Astrocyte (in vitro differentiated cells and primary cell): ENCODE results near the gene CNTNAP2. TPM values are rescaled to one million over a fixed set of nuclear protein-coding genes. Genes with fewer than 3 reads are reported as not detected.

Source experiments
- DNase-seq: peaks from one replicate; pipeline ENCODE4 v3.0.0-alpha.2; 2010; ENCODE audit warnings: low read depth
- FAIRE-seq: peaks from 2 replicates; lab custom pipeline; 2011; peaks lifted over from hg19 to GRCh38; lab: Jason Lieb, UNC
- H2AFZ ChIP-seq: 2 replicates; pipeline ENCODE4 v1.6.0; 2012; ENCODE audit warnings: low read depth, low read length, inconsistent platforms
- H3K27ac ChIP-seq: 2 replicates; pipeline ENCODE4 v1.5.1; 2011; ENCODE audit warnings: low read depth, low read length, inconsistent platforms
- H3K27me3 ChIP-seq: 2 replicates; pipeline ENCODE4 v1.6.0; 2011; ENCODE audit warnings: low read length, inconsistent platforms; ENCODE audit not compliant: insufficient read depth
- H3K36me3 ChIP-seq: 2 replicates; pipeline ENCODE4 v1.5.1; 2011; ENCODE audit warnings: low read length, inconsistent platforms; ENCODE audit not compliant: insufficient read depth
- H3K4me1 ChIP-seq: 2 replicates; pipeline ENCODE4 v1.5.1; 2011; ENCODE audit warnings: low read length, inconsistent platforms; ENCODE audit not compliant: insufficient read depth
- H3K4me2 ChIP-seq: 2 replicates; pipeline ENCODE4 v1.6.0; 2012; ENCODE audit warnings: low read length, inconsistent platforms
- H3K4me3 ChIP-seq: 2 replicates; pipeline ENCODE4 v1.5.1; 2011; ENCODE audit warnings: low read depth, mild to moderate bottlenecking, low read length, inconsistent platforms; ENCODE audit not compliant: insufficient read depth
- H3K79me2 ChIP-seq: 2 replicates; pipeline ENCODE4 v1.6.0; 2012; ENCODE audit warnings: mild to moderate bottlenecking, low read length, inconsistent platforms; ENCODE audit not compliant: insufficient read depth
- H3K9ac ChIP-seq: 2 replicates; pipeline ENCODE4 v1.6.0; 2012; ENCODE audit warnings: mild to moderate bottlenecking, low read length, inconsistent platforms
- H3K9me3 ChIP-seq: 2 replicates; pipeline ENCODE4 v1.5.1; 2012; ENCODE audit warnings: low read depth, mild to moderate bottlenecking, low read length, inconsistent platforms; ENCODE audit not compliant: insufficient read depth
- H4K20me1 ChIP-seq: 2 replicates; pipeline ENCODE4 v1.6.0; 2012; ENCODE audit warnings: low read length, inconsistent platforms; ENCODE audit not compliant: insufficient read depth
- H3K27ac Mint-ChIP-seq: one replicate; pipeline ENCODE4 v1.8.0; 2021; ENCODE audit warnings: mild to moderate bottlenecking, mixed read lengths; ENCODE audit not compliant: unreplicated experiment
- H3K27me3 Mint-ChIP-seq: one replicate; pipeline ENCODE4 v1.8.0; 2021; ENCODE audit warnings: low read depth, mixed read lengths; ENCODE audit not compliant: unreplicated experiment
- H3K36me3 Mint-ChIP-seq: one replicate; pipeline ENCODE4 v1.8.0; 2021; ENCODE audit warnings: low read depth, mixed read lengths; ENCODE audit not compliant: unreplicated experiment
- H3K4me1 Mint-ChIP-seq: one replicate; pipeline ENCODE4 v1.8.0; 2021; ENCODE audit warnings: low read depth, mixed read lengths; ENCODE audit not compliant: unreplicated experiment
- H3K4me3 Mint-ChIP-seq: one replicate; pipeline ENCODE4 v1.8.0; 2021; ENCODE audit warnings: mild to moderate bottlenecking, moderate library complexity, mixed read lengths; ENCODE audit not compliant: unreplicated experiment
- H3K9me3 Mint-ChIP-seq: one replicate; pipeline ENCODE4 v1.8.0; 2021; ENCODE audit warnings: mild to moderate bottlenecking, mixed read lengths; ENCODE audit not compliant: unreplicated experiment
- EZH2 ChIP-seq: IDR thresholded peaks from 2 replicates; pipeline ENCODE4 v1.6.1; 2012; ENCODE audit warnings: mild to moderate bottlenecking, low read length, inconsistent platforms; ENCODE audit not compliant: insufficient read depth
- total RNA-seq: library from RNA; stranded (reverse); gene quantifications from 2 replicates; pipeline ENCODE4 v1.2.1, GENCODE V29; 2021
- TF ChIP-seq, protein P1 (sequence below): IDR thresholded peaks from 2 replicates; pipeline ENCODE4 v1.5.1; 2011; ENCODE audit warnings: low read depth, mild to moderate bottlenecking, inconsistent platforms, low read length, moderate library complexity; ENCODE audit not compliant: insufficient read depth

The CNTNAP2 gene
- total RNA-seq, 1 donor from 2014 or later: 20.0 TPM

DNA sequence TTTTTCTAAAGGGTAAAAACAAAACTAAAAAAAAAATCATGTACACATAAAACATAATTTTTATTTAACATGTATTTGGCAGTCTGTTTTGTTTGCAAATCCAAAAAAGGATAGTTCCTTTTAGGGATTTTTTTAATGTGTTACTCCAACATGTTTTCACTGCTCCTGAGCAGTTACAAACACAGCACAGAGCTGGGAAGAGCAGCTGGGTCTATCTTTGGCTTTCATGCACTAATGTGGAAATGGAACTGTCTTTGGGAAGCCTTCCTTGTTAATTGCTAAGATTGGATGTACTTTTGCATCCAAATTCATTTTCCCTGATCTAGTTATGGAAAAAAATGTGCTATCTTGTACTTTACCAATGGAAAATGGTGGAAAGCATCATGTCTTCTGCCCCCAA, 1035.1 kb downstream of the CNTNAP2 start:
- TF ChIP-seq, protein P1, sequence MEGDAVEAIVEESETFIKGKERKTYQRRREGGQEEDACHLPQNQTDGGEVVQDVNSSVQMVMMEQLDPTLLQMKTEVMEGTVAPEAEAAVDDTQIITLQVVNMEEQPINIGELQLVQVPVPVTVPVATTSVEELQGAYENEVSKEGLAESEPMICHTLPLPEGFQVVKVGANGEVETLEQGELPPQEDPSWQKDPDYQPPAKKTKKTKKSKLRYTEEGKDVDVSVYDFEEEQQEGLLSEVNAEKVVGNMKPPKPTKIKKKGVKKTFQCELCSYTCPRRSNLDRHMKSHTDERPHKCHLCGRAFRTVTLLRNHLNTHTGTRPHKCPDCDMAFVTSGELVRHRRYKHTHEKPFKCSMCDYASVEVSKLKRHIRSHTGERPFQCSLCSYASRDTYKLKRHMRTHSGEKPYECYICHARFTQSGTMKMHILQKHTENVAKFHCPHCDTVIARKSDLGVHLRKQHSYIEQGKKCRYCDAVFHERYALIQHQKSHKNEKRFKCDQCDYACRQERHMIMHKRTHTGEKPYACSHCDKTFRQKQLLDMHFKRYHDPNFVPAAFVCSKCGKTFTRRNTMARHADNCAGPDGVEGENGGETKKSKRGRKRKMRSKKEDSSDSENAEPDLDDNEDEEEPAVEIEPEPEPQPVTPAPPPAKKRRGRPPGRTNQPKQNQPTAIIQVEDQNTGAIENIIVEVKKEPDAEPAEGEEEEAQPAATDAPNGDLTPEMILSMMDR: no peak
- no peak for TF ChIP-seq EZH2
- FAIRE-seq: no peak

DNA sequence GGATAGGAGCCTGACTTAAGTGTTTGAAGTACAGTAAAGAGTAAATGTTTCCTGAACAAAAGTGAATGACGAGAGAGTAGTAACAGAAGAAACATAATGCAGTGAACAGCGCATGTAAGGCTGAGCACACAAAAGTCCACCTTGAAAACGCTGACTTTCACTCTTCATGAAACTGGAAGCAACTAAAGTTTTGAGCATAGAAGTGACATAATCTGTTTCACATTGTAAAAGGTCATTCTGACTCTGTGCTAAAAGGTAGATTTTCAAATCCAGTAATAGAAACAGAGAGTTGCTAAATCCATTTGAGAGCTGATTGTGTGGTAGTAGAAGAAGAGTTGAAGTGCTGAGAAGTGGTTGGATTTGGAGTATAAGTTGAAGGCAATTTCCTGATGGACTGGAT, 1037.0 kb downstream of the CNTNAP2 start:
- no peak for DNase-seq
- H3K9me3 ChIP-seq: no peaks in the 10 kb centered on the region
- Mint-ChIP-seq H3K36me3 (no peaks in the 10 kb centered on the region), H3K4me1 (no peaks in the 10 kb centered on the region), H3K4me3 (no peak overlapping the region), H3K9me3 (no peaks in the 10 kb centered on the region), H3K27ac (no peak overlapping the region), H3K27me3 (no peaks in the 10 kb centered on the region)
- FAIRE-seq: no peak
- H3K4me3 ChIP-seq: no peak overlapping the region
- H3K4me2 ChIP-seq: no peak overlapping the region
- no peaks in the 10 kb centered on the region for H4K20me1 ChIP-seq
- no peak overlapping the region for H3K27ac ChIP-seq
- H3K79me2 ChIP-seq: no peaks in the 10 kb centered on the region
- H3K36me3 ChIP-seq: no peaks in the 10 kb centered on the region
- no peak overlapping the region for H2AFZ ChIP-seq
- TF ChIP-seq, protein P1: no peak
- no peak for TF ChIP-seq EZH2
- H3K4me1 ChIP-seq: no peaks in the 10 kb centered on the region
- H3K9ac ChIP-seq: no peak overlapping the region
- H3K27me3 ChIP-seq: no peaks in the 10 kb centered on the region

More for the DNA sequence above, 1035.1 kb downstream of the CNTNAP2 start:
- no peaks in the 10 kb centered on the region for H3K79me2 ChIP-seq
- no peak for DNase-seq
- Mint-ChIP-seq H3K4me1 (no peaks in the 10 kb centered on the region), H3K4me3 (no peak overlapping the region), H3K27ac (no peak overlapping the region), H3K9me3 (no peaks in the 10 kb centered on the region), H3K27me3 (no peaks in the 10 kb centered on the region), H3K36me3 (no peaks in the 10 kb centered on the region)
- H3K36me3 ChIP-seq: no peaks in the 10 kb centered on the region
- no peaks in the 10 kb centered on the region for H4K20me1 ChIP-seq
- no peaks in the 10 kb centered on the region for H3K4me1 ChIP-seq
- H2AFZ ChIP-seq: no peak overlapping the region
- no peak overlapping the region for H3K4me3 ChIP-seq
- no peak overlapping the region for H3K4me2 ChIP-seq
- H3K27me3 ChIP-seq: no peaks in the 10 kb centered on the region
- no peak overlapping the region for H3K27ac ChIP-seq
- H3K9me3 ChIP-seq: no peaks in the 10 kb centered on the region
- no peak overlapping the region for H3K9ac ChIP-seq

DNA sequence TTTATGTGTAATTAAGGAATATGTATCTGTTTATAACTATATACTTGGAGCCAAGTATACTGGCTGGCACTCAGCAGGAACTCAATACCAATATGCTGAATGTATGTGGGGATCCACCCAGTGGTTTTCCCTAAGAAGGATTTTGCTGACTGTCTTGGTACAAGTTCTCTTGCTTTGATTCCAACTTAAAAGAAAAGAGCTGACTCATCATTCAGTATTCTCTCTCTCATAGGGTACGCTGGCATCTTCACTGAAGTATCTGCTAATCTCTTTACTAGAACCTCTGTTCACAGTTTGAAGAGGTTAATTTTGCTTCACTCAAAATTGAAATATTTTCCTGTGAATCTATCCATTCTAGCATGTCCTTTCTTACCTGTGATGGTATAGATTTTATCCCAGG, 1044.8 kb downstream of the CNTNAP2 start:
- Mint-ChIP-seq H3K27ac (no peak overlapping the region), H3K4me1 (no peaks in the 10 kb centered on the region), H3K9me3 (no peaks in the 10 kb centered on the region), H3K4me3 (no peak overlapping the region), H3K27me3 (no peaks in the 10 kb centered on the region), H3K36me3 (no peaks in the 10 kb centered on the region)
- H3K9me3 ChIP-seq: no peaks in the 10 kb centered on the region
- H2AFZ ChIP-seq: no peak overlapping the region
- H3K4me2 ChIP-seq: no peak overlapping the region
- DNase-seq (no peak), FAIRE-seq (no peak)
- no peak overlapping the region for H3K27ac ChIP-seq
- no peak overlapping the region for H3K4me3 ChIP-seq
- no peaks in the 10 kb centered on the region for H4K20me1 ChIP-seq
- H3K4me1 ChIP-seq: no peaks in the 10 kb centered on the region
- H3K27me3 ChIP-seq: no peaks in the 10 kb centered on the region
- no peaks in the 10 kb centered on the region for H3K36me3 ChIP-seq
- no peak overlapping the region for H3K9ac ChIP-seq
- no peaks in the 10 kb centered on the region for H3K79me2 ChIP-seq
- no peak for TF ChIP-seq EZH2
- TF ChIP-seq, protein P1: no peak
